GM21528 (cell line): ENCODE results near the gene CDK5R1.
A peak's percentile ranks its signal among the peaks of the same experiment; 100 is the strongest.
"Not testable (repeated sequence)": the region's sequence is repeated elsewhere in the genome, so short reads cannot be mapped to it uniquely, and the experiment has no call there.

Experiments
- ATAC-seq: cut with Tn5 transposase; IDR thresholded peaks from one replicate; pipeline ENCODE4 v1.9.1; 2021; ENCODE audit warnings: mild to moderate bottlenecking, moderate library complexity; ENCODE audit not compliant: unreplicated experiment, low FRiP score

The CDK5R1 gene

GRCh38 chr17:32486701-32487472, at the start of gene CDK5R1:
Gene CDK5R1 (plus strand): TSS chr17:32486993. CDS start chr17:32487621, 628 bp downstream.
- no peak for ATAC-seq

DNA sequence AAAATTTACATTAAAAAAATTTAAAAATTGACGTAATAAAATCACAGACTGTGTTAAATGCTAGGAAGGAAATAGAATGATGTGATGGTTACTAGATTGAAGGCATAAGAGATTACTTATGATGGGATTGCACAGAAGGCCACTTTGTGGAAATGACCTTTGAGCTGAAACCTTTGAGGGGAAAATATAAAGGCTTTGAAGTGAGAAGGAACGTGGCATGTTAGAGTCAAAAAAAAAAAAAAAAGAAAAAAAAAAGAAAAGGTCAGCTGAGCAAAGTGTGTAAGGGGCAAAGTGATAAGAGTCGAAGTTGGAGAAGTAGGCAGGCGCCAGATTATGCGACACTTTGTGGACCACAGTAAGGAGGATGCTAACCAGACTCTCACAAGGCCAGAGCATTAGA, 46.1 kb upstream of the CDK5R1 start:
- ATAC-seq, result no peak

- ATAC-seq, result no peak
Measured at GRCh38 chr17:32441886-32442285, 44.9 kb upstream of the CDK5R1 start.

- ATAC-seq, result no peak
Measured at GRCh38 chr17:32443827-32444300, 42.9 kb upstream of the CDK5R1 start.

DNA sequence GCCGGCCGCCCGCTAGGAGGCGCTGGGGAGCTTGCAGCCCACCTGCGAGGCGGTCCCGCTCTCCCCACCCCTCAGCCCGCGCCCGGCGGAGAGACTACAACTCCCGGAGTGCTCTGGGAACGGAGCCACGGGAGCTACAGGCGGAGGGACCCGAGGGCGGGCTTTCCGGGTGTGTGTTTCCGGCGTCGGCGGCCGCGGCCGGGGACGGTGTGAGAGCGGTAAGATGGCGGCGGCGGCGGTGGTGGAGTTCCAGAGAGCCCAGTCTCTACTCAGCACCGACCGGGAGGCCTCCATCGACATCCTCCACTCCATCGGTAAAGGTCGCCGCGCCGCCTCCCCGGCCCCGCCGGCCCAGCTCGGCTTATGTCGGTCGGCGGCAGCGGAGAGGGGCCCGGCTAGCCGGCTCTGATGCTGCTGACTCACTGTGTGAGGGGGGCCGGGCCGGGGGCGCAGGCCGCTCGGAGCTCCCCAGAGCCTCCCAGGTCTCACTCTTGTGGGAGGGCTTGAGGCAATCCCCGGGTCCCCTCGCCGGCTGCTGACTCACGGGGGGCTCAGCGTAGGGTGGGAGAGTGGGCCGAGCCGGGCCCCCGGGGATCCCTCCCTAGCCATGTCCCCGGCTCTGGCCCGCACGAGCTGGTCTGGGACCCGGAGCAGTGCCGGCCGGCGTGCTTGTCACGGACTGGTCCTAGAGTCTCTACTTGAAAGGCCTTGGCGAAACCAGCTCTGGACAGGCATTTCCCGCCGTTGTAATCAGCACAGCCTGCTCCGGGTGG, 42.3 kb upstream of the CDK5R1 start, which contains the start of gene PSMD11:
TSS of gene PSMD11 (plus strand) at position 210 of the 773 bp plus-strand sequence. CDS start at position 224, 14 bp downstream.
- peak; percentile 78 for ATAC-seq

- peak; percentile 24 for ATAC-seq
Measured at GRCh38 chr17:32445074-32445415, 41.7 kb upstream of the CDK5R1 start.

DNA sequence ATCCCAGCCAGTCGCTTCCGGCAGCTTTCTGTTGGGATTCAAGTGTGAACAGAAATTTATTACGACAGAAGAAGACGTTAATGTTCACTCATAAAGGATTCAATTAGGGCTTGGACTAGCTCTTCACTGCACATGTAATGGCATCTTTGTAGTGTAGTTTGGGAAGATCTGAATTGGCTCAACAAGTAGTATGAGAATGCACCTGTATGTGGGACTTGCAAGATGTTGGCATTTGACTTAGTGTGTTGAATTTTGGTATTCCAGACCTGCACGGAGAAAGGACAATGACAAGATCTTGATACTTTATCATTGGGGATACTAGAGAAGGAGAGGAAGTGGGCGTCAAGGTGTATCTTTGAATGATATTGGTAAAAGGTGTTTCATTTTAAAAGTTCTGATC, 41.3 kb upstream of the CDK5R1 start:
- no peak for ATAC-seq

GRCh38 chr17:32445971-32446370, 40.8 kb upstream of the CDK5R1 start:
- ATAC-seq, result no peak

GRCh38 chr17:32446949-32447348, 39.8 kb upstream of the CDK5R1 start:
- ATAC-seq, result no peak

DNA sequence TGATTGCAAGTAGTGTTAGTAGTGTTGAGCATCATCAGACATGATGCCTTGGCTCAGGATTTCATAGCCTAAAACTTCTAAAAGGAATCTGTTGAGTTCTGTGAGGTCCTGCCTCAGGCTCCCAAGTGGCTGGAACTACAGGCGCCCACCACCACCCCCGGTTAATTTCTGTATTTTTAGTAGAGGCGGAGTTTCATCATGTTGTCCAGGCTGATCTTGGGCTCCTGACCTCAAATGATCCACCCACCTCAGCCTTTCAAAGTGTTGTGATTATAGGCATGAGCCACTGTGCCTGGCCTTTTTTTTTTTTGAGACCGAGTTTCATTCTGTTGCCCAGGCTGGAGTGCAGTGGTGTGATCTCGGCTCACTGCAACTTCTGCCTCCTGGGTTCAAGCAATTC, 36.8 kb upstream of the CDK5R1 start:
- no peak for ATAC-seq

GRCh38 chr17:32450379-32450778, 36.4 kb upstream of the CDK5R1 start:
- not testable (repeated sequence) for ATAC-seq

DNA sequence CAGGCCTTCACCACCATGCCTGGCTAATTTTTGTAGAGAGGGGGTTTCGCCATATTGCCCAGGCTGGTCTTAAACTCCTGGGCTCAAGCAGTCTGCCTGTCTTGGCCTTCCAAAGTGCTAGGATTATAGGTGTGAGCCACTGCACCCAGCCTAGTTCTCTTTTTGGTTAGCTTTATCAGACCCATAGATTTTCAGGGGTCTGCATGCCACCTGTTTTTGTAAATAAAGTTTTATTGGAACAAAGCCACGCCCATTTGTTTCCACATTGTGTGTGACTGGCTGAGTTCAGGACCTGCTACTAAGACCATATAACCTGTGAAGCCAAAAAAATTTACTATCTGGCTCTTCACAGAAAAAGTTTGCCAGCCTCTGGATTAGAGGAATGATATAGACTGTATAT, 34.9 kb upstream of the CDK5R1 start:
- ATAC-seq, result no peak

DNA sequence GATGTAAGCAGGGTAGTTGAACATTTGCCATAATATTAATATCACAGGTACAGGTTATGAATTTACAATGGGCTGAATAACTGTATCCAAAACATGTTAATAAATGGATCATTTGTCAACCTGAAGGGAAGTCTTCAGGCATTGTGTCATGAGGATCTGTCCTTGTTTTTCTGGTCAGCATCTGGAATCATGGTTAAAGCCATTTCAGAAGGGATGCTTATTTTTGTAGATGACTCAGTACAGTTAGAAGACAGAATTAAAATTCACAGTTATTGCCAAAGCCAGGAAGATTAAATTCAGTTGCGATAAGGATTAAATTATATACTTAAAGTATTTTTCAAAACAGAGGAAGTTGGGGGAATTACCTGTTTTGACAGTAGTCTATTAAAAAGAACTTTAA, 34.5 kb upstream of the CDK5R1 start:
- no peak for ATAC-seq

GRCh38 chr17:32453370-32453769, 33.4 kb upstream of the CDK5R1 start:
- no peak for ATAC-seq

DNA sequence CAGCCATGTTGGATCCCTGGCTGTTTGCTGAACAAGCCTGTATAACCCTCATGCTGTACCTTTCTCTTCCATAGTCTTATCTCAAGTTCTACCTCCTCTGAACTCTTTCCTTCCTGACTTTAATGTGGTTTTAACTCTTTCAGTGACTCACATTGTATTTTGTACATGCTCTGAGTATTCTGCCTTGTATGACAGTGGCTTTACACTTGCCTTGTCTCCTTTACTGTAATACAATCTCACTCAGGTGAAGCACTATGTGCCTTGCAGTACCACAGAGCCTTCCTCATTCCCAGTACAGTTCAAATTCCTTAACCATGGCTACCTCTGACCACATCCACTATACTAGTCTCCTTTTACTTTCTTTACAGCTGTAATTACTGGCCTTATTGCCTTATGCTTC, 28.4 kb upstream of the CDK5R1 start:
- no peak for ATAC-seq

GRCh38 chr17:32460054-32460453, 26.7 kb upstream of the CDK5R1 start:
- ATAC-seq, result no peak

DNA sequence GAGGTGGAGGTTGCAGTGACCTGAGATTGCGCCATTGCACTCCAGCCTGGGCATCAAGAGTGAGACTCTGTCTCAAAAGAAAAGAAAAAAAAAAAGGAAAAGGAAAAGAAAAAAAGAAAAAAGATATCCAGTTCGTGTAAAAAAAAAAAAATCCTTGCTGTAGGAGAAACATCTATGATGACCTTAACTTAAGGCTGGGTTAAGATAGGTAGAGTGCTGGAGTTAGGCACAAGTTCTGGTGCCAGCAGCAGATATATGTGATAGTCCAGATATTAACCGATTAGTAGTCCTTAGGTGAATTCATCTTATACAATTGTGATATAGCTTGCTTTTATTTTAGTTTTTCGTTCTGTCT, 25.3 kb upstream of the CDK5R1 start:
- ATAC-seq, result no peak

DNA sequence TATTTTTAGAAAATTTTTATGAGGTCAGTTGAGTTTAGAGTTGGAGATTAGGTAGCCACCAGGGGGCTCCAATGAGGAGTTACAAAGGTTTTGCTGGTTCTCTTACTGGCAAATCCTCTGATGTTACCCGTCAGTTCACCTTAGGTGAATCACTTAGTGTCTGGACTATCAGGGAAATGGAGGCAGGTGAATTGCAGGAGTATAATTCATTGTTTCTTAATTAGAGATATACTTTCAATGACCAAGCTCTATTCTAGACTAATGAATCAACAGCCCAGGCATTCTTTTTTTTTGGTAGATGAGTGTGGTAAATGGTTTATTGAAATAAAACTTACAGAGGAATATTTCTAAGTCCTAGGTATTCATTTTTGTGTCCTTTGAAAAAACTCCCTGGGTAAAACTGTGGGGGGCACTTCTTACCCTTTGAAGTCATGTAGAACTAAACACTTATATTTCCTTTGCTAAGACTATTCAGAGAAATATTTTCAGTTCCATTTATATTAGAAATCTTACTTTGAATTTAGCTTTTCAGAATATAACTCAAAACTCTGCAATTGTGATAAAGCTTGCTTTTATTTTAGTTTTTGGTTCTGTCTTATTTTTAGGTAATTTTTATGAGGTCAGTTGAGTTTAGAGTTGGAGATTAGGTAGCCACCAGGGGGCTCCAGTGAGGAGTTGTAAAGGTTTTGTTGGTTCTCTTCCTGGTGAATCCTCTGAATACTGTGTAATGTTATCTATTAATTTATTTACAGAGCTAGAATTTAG, 24.8 kb upstream of the CDK5R1 start:
- ATAC-seq, result no peak

DNA sequence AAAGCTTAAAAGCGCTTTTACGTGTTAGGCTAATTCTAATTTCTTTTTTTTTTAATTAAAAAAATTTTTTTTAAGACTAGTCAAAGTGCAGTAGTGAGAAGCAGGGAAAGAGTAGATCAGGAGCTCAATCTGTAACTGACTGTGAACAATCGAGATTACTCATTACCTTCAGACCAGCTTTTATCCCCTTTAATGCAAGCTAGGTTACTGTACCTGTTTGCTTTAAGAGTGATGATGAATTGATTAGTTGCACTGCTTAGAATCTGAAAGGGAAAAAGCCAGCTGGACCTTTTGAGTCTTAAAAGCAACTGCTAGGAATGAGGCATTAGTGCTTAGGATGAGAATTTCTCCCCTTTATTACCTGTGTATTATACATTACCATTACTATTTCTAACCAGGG, 23.5 kb upstream of the CDK5R1 start:
- ATAC-seq, result no peak

DNA sequence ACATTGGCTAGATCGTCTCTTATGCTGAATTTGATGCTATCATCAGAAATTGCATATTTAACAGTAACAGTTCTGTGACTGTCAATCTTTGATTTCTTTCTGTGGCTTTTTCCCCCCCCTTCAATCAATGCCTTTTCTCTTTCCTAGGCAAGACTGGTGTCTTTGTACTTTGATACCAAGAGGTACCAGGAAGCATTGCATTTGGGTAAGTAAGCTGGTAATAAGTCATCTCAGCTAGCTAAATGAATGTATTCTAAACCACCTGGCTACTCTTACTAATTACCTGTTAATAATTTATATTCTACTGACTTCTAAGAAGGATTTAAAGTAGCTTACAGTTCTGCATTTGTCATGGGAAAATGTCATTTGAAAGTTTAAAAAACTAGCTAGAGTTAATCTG, 22.4 kb upstream of the CDK5R1 start:
- no peak for ATAC-seq

- no peak for ATAC-seq
Measured at GRCh38 chr17:32467949-32468348, 18.8 kb upstream of the CDK5R1 start.
